H1 (cell line): ENCODE measurements around the gene DTNB. TPM values are rescaled to one million over a fixed set of nuclear protein-coding genes. Genes with fewer than 3 reads are reported as not detected.

ENCODE experiments used
- RFX5 ChIP-seq: IDR thresholded peaks from 2 replicates; pipeline ENCODE4 v1.6.1; 2011; ENCODE audit warnings: low read depth, low read length, improper control_type of control experiment, borderline replicate concordance
- SIN3A ChIP-seq, 2 experiments: IDR thresholded peaks in 1 of 2; conservative IDR thresholded peaks in 1 of 2; 2 replicates each; pipeline ENCODE4 v1.6.1; 2011 to 2012; ENCODE audit warnings: low read length in 2 of 2, improper control_type of control experiment in 1 of 2, low read depth in 1 of 2, mild to moderate bottlenecking in 1 of 2
- SP4 ChIP-seq: IDR thresholded peaks from 2 replicates; pipeline ENCODE4 v1.6.1; 2012; ENCODE audit warnings: low read length, inconsistent platforms
- TAF1 ChIP-seq: IDR thresholded peaks from 2 replicates; pipeline ENCODE4 v1.6.1; 2011; ENCODE audit warnings: mild to moderate bottlenecking, low read depth, low read length
- polyA plus RNA-seq, 7 experiments: library from polyadenylated mRNA; depleted of rRNA in 3 of 7; stranded (reverse) in 5 of 7; unstranded in 2 of 7; fragments of >200 nt in 5 of 7; fragments of 200-250 nt in 2 of 7; gene quantifications; 1 replicate in 5 of 7; 2 replicates in 1 of 7; 4 replicates in 1 of 7; pipeline versions ENCODE4 v1.2.1 to v1.2.3, GENCODE V29; 2011 to 2013; ENCODE audit warnings: missing spikeins in 2 of 7, mixed read lengths in 2 of 7
- total RNA-seq: library from RNA; stranded (reverse); fragmentation: NEBNext Ultra II Directional; extraction: Animal tissue kit (Norgen Biotek cat#: 25700); gene quantifications from 2 replicates; pipeline ENCODE4 v1.2.1, GENCODE V29; 2021

The DTNB gene
- total and polyA plus RNA-seq, 2 of the 8 experiments (the other 6 are each of a cell fraction or from before 2014, with no cell fraction given): 39.6 to 49.5 TPM

GRCh38 chr2:25504266-25504665 is 169.1 kb downstream of the DTNB start (continued):
- no peak for TF ChIP-seq TAF1
- TF ChIP-seq SIN3A (conservative IDR thresholded peaks at IDR 0.05 in 1 of 2, IDR thresholded peaks at IDR 0.05 in 1 of 2; ENCODE audit: low read depth in 1 of 2, low read length in 2 of 2): no peak
- no peak for TF ChIP-seq RFX5
- no peak for TF ChIP-seq SP4
